Measurements from ENCODE around the gene AFF3.
"Not testable (repeated sequence)": the region's sequence is repeated elsewhere in the genome, so short reads cannot be mapped to it uniquely, and the experiment has no call there.

Gene AFF3

DNA sequence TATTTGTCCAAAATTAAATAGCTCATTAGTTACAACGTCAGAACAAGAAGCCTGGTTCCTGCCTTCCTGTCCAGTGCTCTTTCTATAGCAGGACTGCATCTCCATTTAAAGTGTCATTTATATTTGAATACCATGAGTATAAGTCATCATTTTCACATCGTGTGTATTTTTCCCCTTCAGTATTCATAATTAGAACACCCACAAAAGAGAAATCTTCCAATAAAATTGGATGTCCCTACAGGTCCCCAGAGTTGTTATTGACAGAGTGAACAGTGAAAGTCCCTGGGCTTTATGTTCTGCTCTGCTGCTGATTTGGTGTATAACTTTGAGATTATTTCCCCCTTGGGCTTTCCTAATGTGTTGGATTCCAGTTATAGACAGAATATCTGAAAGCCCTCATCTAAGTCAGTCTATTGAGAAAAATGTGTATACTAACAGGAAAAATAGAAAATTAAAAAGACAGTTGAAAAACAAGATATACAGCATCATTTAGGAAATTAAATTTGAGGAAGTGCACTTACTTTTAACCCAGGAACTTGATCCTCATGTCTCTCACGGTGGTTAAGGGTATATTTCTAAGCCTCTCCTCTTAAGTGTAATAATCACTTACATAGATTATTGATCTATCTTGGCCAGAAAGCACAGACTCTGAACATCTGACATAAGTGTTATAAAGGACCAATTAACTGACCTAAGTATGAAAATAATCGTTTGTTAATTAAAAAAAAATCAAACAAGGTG, 637.4 kb downstream of the AFF3 start:
- DNase-seq = no peak

DNA sequence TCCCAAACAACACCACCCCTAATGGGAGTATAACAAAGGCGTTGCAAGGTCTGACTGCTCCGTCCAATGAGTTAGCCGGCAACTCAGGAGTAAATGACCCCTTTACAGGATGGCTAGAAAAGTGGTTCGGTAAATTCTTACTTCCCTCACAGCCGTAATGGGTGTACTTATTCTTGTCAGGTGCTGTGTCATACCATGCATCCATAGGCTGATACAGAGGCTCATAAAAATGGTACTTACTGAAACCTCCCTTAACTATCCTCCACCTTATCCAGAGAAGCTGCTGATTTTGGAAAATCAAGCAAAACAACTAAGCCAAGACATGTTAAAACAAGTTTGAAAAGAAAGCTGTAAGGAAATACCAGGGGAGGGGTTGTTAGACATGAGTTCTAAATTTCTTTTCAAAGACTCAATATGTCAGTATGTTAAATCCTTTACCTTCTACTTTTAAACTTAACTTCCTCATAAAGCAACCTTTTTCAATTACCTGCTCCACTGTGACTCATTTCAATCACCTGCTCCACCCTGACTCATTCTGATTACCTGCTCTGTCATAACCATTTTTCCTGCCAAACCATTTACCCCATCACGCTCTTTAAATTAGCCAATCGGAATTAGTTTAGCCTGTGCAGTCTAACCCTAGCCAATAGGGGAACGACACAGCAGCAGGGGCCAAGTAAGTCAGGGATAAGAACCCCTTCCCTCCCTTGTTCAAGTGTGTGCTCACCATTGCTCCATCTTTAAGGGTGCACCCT, 638.6 kb downstream of the AFF3 start:
- DNase-seq = not testable (repeated sequence)

- DNase-seq = no peak
Observed at GRCh38 chr2:99496021-99496420, 646.4 kb downstream of the AFF3 start.
